Body of pancreas (tissue), 4 donors: ENCODE measurements around the gene UBTF.

Source experiments
- CTCF ChIP-seq, 7 experiments: fragments of 450-650 bp in 4 of 7; fragments of 200-600 bp in 3 of 7; sonication (generic) in 3 of 7; IDR thresholded peaks; one replicate each; pipeline ENCODE4 v1.5.1; 2016 to 2019; ENCODE audit warnings: antibody characterized with exemption in 7 of 7
- POLR2A ChIP-seq, 3 donors: fragments of 450-650 bp; IDR thresholded peaks; one replicate each; pipeline ENCODE4 v1.6.1; 2016; ENCODE audit warnings: antibody characterized with exemption in 3 of 3, mild to moderate bottlenecking in 2 of 3

GRCh38 chr17:44177640-44178039 is 41.8 kb downstream of the UBTF start:
- TF ChIP-seq CTCF (IDR thresholded peaks at IDR 0.05): no peak
- TF ChIP-seq POLR2A (IDR thresholded peaks at IDR 0.05): no peak
